ENCODE results near the gene CNIH3.

CNIH3 gene

DNA sequence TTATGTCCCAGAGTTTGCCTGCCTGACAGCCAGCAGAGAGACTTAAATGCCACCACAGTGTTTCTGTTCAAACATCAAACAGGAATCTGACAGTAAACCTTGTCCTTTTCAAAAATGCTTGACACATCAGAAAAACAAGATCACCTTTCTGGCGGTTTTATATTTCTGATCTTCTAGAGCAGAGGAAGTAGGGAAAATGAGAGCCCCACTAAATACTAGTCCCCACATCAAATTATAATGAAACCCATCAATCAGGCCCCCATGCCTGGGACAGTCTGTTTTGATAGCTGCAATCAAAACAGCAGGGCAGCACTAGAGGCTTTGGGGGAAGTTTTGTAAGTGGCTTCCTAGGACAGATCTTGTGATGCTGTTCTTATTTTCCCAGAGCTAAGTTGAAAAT lies 129.3 kb downstream of the CNIH3 start:
- DNase-seq (ENCODE audit: low spot score): no peak

DNA sequence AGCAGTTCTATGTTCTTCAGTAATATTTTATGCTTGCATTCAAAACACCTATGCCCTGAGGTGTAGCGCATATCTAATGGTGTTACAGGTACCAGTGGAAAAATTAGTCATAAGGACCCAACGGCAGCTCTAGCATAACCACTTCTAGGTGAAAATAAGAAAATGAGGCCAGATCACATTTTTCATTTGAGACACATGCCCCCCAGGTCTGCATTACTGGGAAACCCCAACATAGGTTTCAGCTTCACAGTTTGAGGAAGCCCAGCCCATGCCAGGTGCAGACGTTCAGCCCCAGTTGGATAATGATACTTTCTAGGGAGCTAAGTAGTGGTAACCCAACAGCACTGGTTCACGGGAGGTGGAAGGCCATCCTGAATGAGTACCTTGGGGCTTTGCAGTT lies 129.8 kb downstream of the CNIH3 start:
- no peak for DNase-seq (ENCODE audit: low spot score)

DNA sequence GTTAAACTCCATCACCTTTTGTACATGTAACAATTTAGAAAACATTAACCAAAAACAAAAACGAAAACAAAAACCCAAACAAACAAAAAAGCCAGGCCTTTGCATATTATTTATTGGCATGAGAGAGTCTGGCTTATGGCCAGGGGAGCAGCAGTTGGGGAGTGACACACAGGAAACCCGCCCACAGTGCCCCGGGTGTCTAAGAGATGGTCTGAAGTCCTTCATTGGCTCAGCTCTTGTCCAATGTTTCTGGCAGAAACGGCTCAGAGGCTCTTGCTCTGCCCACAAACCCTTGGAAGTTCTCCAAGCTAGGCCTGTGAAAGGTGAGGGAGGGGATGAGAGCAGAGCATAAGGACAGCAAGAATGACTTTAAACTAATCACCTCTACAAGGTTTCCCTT lies 131.5 kb downstream of the CNIH3 start:
- DNase-seq (ENCODE audit: low spot score): no peak

DNA sequence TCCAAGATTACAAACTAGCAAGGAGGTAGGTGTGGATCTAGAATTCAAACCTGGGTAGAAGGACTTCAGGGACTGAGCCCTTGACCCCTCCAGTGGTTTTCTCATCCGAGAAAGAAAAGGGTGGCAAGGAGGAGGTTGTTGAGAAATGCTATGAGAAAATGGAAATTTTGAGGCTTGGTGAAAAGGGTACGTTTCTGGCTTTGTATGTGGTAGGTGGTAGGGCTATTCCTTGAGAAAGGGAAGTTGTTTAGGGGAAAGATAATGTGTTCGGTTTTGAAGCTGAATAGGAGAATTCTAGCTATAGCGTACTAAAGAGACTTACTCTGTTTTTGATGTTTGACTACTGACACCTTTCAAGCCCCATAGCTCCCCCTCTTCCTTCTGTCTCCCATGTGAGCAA lies 133.8 kb downstream of the CNIH3 start:
- DNase-seq (ENCODE audit: low spot score): no peak

DNA sequence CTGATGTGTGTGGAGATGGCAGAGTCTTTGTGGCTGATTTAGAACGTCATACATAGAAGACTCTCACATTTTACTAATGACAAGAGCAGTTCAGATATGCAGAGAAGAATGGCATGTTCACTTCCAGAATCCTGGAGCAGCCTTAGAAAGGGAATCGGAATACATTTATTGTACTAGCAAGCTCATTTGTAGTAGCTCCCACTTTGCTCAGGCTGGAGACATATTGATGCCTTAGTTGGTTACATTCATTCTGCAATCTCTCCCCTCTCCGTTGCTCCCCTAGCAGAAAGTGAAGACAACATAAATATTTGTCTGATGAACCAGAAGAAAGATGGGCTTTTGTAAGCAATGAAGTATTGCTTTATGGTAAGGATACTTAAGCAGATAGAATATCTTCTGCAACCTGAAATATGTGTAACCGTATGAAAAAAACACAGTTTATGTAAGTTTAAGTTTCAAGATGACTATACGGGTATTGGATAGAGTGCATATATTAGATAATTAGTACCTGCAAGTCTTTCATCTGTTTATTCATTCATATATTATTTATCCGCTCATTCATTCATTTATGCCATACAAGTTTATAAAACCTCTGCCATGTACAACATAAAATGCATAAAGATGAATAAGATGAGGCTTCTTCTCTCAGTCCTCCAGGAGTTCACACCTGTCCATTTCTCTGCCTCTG lies 135.7 kb downstream of the CNIH3 start:
- DNase-seq (ENCODE audit: low spot score): no peak

DNA sequence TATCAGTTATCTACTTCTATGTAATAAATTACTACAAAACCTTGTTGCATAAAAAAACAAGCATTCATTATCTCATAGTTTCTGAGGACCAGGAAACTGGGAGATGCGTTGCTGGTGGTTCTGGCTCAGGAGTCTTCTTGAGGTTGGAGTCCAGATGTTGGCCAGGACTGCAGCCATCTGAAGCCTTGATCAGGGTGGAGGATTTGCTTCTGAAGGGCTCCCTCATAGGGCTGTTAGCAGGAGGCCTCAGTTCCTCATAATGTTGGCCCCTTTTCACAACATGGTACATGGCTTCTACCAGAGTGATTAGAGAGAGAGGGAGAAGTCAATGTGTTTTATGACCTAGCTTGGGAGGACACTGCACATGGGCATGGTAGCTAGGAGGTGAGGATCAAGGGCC lies 137.4 kb downstream of the CNIH3 start:
- no peak for DNase-seq (ENCODE audit: low spot score)

DNA sequence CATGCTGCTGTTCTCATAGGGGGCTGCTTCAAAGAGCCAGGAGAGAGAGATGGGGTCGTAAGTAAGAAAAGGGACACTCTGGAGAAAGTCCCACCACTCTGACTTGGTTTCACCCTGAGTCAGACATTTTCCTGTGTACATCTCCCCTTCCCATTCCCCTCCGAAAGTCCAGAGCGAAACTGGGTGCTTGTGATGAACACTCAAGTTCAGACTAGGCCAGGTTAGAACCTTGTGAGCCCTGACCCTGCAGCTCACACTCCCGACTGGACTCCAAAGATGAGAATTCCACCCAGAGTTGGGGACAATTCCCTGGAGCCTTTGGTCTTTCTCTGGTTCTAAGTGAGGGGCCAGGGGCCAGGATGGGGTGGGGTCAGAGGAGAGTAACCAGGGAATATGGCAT lies 139.5 kb downstream of the CNIH3 start:
- DNase-seq (ENCODE audit: low spot score): no peak

DNA sequence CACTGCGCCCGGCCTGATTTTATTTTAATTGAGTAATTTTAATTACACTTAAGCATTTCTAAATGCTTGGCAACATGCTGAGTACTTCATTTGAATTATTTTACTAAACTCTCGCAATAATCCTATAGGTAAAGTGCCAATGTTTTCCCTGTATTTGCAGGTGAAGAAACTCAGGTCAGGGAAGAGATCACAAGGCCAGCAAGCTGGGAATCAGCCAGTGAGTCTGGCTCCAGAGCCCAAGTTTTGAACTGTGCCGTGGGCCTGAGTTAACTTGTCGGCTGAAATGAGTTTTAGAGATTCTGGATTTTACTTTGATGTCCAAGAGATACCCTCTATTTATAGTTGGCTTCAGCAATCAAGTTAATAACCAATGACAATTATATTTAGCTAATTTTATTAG lies 141.4 kb downstream of the CNIH3 start:
- DNase-seq (ENCODE audit: low spot score): no peak

DNA sequence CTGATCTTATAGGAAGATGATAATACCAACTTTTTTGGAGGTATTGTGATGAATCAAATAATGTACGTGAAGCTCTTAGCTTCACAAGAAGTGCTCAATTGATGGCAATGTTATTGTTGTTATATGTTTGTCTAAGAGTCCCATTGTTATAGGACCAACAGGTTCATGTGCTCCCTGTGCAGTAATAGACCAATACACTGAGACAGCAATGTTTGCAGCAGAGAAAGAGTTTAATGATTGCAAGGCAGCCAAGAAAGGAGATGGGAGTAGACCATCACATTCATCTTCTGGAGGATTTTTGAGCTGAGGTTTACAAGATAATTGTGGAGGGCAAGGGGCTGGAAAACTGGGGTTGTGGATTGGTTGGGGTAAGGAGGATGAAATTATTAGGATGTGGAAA lies 143.0 kb downstream of the CNIH3 start:
- no peak for DNase-seq (ENCODE audit: low spot score)

DNA sequence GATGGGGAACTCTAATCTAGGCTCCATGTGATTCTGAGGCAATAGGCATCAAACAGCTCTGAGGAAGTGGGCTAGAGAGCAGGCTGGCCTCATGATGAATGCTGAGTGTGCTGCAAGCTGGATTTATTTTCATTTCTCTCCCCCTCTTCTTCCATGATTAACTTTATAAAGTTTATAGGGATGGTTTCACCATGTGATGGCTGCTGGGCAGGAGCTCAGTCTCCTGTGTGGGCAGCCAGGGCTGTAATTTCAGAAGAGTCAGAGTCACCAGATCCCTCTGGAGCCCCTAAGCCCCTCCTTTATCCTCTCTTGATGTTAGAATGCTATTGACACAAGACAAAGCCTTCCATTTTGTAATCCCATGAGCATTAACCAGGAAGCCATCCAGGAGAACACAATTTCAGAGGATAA lies 143.6 kb downstream of the CNIH3 start:
- DNase-seq (ENCODE audit: low spot score): no peak

DNA sequence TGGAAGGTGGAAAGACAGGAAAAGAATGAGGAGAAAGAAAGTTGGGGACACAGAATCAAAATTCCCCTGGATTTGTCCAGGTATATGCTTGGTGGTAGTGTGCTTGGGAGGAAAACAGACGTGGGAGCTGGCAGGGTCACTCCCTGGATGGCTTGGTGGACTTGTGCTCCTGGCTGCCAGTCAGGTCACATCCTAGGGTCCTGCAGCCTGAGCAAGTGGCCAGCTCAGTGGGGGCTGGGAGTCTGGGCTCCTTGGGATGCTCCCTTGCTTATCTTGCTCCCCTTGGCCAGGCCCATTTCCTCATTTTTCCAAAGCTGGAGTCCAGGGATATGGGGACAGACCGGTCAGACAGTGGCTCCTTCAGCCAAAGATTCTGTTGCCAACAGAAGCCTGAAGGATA lies 144.0 kb downstream of the CNIH3 start:
- no peak for DNase-seq (ENCODE audit: low spot score)

DNA sequence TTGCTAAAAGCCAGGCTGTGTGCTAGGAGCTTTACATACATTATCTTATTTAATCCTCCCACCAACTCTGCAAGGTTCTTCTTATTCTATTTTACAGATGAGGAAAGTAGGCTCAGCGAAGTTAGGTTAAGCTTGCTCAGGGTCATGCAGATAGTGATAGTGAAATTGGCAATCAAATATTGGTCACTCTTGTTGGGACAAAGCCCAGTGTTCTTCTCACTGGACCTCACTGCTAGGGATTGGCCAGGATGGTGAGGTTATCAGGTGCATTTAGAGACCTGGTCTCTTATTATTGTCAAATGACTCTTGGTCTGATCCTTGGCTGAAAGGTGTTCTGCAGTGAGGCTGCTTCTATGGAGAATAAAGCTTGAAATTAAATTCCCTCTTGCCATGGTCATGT lies 145.1 kb downstream of the CNIH3 start:
- DNase-seq (ENCODE audit: low spot score): no peak

DNA sequence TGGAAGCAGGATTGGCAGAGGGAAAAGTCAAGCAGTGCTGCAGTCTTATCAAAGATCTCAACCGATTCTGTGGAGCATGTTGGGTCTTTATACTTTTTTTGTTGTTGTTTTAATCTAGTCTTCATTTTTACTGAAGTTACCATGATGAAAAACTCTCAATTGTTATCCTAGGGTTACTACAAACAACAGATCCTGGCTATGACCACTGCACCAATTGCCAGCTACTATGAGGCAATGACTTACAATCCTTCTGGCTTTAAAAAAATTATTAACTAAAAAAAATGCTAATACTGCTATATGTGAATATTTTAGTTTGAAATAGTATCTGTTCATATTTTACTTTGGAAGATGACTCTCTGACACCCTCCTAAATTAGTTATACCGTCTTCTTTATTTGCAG lies 145.9 kb downstream of the CNIH3 start:
- DNase-seq (ENCODE audit: low spot score): no peak

DNA sequence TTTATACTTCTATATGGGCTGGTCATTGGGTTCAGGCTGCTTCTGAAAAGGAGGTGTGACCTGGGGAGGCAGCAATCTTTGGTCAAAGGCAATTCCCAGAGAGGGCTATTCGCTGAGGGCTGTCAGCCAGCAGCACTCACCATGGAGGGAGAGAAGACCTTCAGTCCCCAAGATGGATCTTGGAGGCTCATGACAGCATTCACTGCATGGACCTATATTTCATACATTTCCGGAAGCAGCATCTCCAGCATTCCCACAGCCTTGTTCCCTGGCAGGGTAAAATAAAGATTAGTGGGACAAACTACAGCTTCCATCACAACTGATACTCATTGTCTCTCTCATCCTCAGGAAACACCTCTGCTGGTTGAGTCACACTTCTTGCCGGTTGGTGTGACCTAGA lies 146.6 kb downstream of the CNIH3 start:
- DNase-seq (ENCODE audit: low spot score): no peak

DNA sequence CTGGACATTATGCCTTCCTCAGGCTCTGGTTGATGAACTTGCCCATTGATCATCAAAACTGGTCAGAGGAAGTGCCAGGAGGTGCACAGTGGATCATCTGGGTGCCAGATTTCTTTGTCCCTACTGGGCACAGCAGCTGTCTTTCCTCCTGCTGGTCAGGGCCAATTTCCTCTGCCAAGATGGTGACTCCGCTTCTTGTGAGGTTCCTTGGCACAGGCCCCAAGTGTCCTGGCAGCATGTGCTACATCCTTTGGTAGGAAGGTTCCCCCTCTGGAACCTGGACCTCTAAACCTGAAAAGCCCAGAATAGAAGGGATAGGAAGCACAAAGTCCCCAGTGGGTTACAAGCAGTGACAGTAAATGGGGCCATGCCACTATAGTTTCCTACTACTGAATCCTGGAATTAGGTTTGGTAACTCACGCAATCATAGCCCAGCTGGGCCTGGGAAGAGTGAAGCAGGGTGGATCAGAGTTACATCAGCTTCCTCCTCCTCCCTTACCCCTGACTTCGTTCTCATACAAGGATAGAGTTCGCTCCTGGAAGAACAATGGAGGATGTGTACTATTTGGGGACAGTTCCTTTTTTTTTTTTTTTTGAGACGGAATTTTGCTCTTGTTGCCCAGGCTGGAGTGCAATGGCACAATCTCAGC lies 147.1 kb downstream of the CNIH3 start:
- no peak for DNase-seq (ENCODE audit: low spot score)

DNA sequence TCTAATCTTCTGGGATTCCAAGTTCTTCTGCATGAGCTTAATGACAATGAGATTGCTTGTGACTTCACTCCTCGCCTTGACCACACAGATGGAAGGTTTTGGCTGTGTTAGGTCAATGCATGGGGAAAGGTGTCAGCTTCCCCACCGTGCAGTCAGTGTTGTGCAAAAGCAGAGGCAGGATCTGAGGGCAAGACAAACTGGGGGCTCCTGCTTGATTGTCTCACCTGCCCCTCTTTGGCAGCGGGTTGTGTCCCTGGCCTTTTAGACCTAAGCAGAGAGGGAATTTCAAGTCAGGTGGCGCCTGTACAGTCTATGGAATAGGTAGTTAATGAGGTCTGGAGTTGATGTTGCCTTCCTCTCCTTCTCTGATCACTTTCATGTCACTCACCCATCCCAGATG lies 150.1 kb downstream of the CNIH3 start:
- no peak for DNase-seq (ENCODE audit: low spot score)

DNA sequence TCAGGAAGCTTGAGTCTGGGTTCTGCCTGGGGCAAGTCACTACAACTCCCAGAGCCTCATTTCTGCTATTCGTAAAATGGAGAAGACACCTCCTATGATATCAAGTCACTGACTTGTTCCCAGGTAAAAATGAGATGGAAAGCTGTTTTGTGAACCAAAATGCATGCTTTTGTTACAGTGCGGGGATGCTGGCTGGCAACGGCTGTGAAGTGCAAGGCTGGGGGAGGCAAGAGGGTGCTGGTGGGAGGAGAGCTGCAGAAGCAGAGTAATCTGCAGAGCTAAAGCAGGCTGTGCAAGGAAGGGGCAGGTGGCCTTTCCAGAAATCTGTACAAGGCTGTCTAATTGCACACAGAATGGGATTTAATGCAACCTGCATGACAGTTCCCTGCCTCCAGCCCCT lies 150.9 kb downstream of the CNIH3 start:
- DNase-seq (ENCODE audit: low spot score): no peak

DNA sequence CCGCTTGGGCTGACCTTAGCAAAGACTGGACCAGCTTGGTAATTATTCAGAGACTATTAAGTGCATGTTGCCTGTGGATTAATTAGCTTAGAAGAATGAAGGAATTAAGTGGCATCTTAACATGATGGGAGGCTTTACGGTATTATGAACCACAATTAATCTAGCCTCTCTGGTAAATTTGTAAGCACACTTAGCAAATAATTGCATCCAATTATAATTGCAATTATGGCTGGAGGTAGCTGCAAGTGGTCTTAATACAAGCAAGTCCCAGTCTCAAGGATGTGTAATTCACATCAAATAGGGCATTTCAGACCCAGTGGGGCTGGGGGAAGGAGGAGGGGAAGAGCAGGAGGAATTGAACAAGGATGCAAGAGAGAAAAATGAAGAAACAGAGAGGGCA lies 151.6 kb downstream of the CNIH3 start:
- DNase-seq (ENCODE audit: low spot score): no peak

DNA sequence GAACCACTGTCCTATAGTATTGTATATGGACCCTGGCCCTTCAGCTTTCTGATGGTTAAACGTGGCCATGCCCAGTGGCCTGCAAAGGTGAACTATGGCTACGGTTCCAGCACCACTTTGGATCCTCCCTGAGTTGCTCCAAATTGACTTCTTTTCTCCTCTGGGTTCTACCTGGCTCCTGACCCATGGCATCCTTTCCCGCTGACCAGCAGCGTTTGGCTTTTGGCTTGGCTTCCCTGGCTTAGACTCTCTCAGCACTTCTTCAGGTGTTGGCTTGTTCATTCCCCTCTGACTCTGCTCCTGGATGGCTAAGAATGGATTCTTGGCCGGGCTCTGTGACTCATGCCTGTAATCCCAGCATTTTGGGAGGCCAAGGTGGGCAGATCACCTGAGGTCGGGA lies 152.9 kb downstream of the CNIH3 start:
- DNase-seq (ENCODE audit: low spot score): no peak

DNA sequence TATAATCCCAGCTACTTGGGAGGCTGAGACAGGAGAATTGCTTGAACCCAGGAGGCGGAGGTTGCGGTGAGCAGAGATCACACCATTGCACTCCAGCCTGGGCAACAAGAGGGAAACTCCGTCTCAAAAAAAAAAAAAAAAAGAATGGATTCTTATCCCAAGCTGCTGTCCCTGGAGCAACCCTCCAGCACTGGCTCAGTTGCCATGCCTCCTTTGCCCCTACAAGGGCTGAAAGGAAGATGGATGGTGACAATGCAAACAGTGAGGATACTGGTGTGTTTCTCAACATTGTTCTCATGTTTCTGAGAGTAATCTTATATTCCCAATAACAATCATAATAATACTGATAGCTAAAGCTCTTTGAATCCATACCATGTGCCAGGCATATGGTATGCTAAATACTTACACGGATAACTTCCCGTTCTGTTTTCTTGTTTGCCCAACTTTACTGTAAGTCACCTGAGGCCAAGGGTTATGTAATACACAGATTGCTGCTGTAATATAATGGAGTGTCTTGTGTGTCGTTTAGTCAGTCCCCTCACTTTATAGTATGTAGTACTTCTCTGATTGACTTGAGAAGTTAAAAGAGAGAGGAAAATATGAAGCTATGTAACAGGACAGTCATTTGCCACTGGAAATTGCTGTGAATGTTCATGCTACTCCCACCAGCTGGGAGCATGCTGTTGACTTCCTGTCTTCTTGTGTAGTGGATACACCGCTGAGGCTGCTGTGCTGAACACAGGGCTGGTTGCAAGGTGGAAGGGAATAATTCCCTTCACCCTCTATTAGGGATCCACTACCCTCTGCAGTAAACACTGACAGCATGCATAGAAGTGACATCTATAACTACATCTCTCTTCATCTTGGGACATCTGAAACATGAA lies 153.6 kb downstream of the CNIH3 start:
- DNase-seq (ENCODE audit: low spot score): no peak

DNA sequence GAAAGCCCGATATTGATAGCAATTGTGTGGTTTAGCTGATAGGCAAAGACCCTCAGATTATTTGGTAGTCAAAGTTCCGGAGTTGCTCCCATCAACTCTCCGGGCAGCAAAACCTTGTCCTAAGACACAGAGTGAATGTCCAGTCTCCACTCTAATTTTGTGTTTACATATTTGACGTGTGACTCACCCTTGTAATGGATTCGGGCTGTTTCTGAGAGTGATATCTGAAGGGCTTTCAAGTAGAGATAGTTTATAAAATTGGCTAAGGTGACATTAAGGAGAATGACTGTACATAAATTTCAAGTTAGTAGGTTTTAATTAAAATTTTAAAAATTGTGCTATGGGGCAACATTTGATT lies 154.2 kb downstream of the CNIH3 start:
- DNase-seq (ENCODE audit: low spot score): no peak

DNA sequence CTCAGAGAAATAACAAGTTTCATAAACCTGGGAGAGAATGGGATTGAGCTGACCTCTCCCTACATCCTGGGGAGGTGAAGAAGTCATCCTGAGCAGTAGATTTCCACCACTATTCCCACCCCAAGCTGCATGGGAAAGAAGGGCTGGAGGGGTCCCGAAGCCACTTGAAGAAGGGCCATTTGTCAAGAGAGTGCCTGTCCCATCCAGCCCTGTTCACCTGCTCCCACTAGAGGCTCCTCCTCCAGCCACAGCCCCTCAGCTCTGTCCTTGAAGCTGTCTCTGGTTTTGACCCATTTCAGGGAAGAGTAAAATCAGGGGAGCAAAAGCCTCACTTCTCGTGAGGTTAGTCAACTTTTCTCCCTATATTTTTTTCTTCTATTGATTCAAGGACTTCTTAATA lies 157.5 kb downstream of the CNIH3 start:
- no peak for DNase-seq (ENCODE audit: low spot score)

DNA sequence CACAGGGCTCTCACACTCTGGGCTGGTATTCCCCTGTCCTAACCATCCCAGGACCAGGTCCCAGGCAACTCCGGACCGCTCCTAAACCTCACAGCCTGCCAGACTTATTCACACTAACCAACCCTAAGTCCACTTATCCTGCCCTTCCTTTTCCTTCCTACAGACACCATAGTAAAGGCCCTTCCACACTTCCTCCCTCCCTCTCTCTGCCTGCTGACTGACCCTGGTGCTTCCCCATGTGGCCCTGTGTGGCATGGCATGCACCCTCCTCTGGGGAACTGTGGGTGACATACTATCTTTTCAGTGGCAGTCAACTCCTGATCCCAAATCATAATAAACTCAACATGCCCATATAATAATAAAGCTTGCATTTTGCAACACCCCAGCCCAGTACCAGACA lies 158.3 kb downstream of the CNIH3 start:
- DNase-seq (ENCODE audit: low spot score): no peak

All from HuH-7 (cell line).